Fibroblast of skin of right quadriceps (primary cell): ENCODE results near the gene CD2BP2.
"Not testable (repeated sequence)": the region's sequence is repeated elsewhere in the genome, so short reads cannot be mapped to it uniquely, and the experiment has no call there.

Experiments
- DNase-seq: peaks from one replicate; pipeline ENCODE4 v3.0.0-alpha.2; 2013

Gene CD2BP2

DNA sequence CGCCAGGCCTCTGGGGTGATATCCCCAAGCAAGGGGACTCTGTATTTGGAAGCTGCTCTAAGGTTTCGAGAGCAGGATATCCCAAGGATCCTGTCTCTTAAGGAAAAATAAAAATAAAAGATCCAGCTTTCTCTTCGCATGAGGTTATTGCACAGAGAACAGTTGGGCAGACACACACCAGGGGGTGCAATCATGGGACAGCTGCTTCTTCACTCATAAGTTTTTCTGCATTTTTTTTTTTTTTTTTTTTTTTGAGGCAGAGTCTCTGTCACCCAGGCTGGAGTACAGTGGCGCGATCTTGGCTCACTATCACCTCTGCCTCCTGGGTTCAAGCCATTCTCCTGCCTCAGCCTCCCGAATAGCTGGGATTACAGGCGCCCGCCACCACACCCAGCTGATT is 13.1 kb downstream of the CD2BP2 start:
- DNase-seq, result not testable (repeated sequence)

DNA sequence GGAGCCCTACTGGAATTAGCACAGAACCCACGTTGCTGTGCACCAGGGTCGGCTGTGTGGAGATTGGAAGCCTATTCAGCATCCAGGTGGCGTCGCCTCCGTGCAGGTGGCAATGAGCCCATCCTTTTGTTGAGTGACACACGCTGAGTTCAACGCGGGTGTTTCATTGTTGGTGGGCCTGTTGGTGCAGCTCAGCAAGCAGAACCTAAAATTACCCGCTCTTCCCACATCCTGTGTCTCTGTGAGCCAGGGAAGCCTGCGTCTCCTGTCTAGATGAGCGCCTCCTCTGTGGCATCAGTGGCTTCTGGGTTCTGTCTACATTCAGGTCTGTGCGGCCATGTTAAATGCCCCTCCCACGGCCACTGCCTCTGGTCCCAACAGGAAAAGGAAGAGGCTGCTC is 14.5 kb downstream of the CD2BP2 start:
- DNase-seq, result no peak

DNA sequence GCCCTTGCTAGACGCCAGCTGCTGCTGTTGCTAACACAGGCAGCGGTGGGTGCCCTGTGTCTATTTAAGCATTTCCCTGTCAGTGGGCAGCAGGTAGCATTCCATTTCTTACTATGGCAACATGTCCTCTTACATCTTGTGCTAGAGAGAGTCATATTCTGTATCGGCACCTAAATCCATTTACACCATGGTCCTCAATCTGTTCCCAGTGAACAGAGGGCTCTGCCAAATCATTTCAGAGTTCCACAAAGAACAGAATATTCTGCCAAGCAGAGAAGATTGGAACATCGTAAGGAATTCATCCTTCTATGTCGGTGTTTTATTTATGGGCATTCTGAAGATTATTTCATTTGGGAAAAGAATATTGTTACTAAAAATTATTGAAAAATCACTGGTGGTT is 16.4 kb downstream of the CD2BP2 start:
- DNase-seq, result not testable (repeated sequence)

DNA sequence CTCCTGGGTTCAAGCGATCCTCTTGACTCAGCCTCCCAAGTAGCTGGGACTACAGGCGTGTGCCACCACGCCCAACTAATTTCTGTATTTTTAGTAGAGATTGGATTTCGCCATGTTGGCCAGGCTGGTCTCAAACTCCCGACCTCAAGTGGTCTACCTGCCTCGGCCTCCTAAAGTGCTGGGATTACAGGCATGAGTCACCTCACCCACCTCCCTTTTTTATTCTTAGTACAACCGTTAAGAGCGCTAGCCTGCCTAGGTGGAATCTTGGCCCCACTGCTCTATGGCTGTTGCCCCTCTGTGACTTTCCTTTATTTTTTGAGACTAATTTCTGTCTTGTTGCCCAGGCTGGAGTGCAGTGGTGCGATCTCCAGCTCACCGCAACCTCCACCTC is 17.1 kb downstream of the CD2BP2 start:
- not testable (repeated sequence) for DNase-seq

DNA sequence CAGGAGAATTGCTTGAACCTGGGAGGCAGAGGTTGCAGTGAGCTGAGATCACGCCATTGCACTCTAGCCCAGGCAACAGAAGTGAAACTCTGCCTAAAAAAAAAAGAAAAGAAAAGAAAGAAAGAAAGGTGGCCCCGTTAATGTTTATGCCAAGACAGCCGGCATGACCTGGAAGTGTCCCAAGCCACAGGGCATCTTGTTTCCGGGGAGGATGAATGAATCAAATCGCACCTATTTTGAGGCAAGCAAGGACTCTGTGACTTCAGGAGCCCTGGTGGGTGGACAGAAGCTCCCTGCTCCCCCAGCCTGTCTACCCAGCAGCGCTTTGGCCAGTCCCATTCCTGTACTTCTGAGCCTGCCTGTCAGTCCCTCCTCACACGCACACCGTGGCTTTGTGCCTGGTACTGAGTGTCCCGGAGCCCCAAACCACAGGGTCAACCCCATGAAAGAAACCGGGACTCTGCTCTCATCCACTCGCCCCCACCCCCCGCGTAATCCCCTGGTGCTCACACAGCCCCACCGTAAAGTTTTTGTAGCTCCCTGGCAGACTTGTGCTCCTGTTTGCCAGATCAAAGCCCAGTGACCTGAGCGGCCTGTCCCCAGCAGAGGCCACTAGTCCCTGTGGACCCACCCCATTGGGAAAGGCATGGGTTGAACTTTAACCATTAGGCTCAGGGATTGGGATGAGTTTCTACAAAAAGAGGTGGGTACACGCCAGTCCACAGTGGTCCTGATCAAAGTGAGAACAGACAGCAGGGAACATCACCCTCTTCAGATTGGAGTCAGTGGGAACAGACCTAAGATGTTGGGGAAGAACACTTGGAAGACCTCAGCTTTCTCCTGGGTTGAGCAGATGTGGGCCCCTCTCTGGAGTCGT is 19.3 kb downstream of the CD2BP2 start:
- DNase-seq, result no peak

DNA sequence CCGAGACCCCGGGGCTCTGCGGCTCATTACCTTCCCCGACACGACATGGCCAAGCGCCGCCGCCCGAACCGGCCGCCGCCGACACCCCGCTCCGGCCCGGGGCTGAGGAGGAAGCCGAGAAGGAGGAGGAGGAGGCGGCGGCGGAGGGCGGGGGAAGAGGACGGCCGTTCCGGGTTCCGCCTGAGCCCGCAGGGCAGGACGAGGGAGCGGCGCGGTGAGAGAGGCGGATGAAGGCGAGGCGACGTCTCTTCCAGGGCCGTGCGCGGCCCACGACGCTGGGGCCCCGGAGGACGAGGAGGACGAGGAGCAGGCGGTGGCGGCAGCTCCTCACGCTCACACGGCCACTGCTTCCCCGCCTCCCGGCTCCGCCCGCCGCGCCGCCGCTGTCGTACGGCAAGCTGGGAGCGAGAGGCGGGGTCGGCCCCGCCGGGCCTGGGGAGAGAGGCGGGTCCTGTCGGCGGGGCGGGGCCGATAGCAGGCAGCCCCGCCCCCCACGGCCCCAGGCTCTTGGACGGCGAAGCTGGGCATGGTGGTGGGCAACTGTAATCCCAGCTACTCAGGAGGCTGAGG is 20.0 kb downstream of the CD2BP2 start:
- peak; percentile 78 for DNase-seq

DNA sequence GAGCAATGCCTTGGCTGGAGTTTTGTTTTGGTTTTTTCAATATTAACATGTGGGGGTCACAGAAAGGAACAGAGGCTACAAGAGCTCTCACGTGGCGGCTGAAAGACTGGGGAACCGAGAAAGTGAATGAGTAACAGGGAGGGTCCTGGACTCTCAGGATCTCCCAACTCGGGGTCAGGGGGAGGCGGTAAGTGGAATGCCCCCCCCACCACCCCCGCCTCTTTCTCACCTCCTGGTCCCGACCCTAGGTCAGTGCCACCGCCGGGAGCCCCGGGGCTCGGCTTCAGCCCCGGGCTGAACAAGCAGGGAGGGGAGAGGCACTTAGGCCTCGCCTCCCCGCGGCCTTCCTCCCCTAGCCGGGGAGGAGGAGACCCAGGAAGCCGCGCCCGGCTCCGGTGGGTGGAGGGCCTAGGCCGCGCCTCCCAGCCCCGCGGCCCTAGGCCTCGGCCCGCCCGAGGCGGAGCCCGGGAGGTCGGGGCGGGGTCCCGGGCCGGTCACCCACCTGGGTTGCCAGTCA is 20.6 kb downstream of the CD2BP2 start:
- peak; percentile 77 for DNase-seq

DNA sequence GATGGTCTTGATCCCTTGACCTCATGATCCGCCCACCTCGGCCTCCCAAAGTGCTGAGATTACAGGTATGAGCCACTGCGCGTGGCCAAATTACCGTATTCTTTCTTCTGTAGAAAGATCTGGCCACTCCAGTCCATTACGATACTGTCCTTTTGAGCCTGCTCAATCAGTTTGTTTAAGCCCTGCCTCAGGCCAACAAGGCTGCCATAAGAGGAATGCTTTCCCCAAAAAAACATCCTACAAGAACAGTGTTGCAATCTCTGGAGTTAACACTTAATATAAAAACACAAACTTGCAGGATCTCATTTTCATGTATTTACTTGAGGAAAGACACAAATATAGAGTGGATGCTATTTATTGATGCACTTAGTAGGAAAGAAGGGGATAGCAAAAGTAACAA is 30.9 kb downstream of the CD2BP2 start:
- DNase-seq, result not testable (repeated sequence)

DNA sequence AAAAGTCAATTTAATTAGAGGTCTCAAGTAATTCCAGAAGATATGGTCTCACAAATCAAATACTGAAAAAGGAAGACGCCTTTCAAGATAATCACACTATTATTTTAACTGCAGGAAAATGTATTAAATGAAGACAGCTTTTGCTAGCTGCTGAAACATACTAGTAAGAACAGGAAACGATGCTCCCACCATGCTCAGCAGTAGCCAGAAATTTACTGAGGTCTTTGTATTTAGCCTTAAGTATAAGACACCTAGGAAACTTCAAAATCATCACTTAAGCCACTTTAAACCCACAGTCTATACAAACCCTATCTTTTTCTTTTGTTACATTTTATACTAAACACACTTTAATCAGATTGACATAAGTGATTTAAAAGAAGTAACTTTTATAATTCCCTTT is 36.5 kb downstream of the CD2BP2 start:
- DNase-seq, result not testable (repeated sequence)

DNA sequence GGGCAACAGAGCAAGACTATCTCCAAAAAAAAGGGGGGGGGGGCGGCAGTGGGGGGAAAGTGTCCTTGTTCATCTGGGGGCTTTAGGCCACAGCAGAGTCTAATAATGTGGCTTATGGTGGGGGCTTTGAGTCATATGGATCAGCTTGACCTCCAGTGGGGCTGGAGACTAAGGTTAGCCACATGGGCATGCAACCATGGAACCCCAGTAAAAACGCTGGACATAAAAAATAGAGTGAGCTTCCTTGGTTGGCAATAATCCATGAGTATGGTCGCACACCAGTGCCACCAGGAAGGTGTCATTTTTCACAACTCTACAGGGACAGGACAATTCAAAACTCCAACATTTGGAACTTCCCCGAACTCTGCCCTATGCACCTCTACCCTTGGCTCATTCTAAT is 44.2 kb downstream of the CD2BP2 start:
- not testable (repeated sequence) for DNase-seq

DNA sequence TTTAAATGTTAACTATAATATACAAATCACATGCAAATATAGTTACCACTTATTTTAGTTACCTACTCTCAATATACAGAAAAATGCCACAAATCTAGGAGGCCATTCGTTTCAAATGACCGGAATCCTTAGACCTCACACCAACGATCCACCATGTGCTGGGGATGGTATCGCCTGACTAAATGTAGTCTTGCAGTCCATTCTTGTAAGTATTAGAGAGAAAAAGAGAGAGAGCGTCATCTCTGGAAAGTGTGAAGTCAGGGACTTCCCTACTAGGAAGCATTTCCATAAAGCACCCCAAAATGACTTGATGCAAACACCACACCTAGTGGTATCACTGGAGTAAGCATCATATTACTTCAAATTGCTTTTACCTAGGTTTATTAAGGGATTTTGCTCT is 45.9 kb downstream of the CD2BP2 start:
- DNase-seq, result not testable (repeated sequence)
